Neuron (in vitro differentiated cells): Measurements from ENCODE around the gene FXYD6.

Experiments
- H2AFZ ChIP-seq: one replicate; pipeline ENCODE4 v1.6.1; 2013; ENCODE audit warnings: low read depth, mild to moderate bottlenecking, inconsistent platforms, low read length, moderate library complexity
- H3K27me3 ChIP-seq: one replicate; pipeline ENCODE4 v1.6.1; 2013; ENCODE audit warnings: low read length; ENCODE audit not compliant: insufficient read depth
- H3K36me3 ChIP-seq: one replicate; pipeline ENCODE4 v1.6.1; 2013; ENCODE audit warnings: low read length; ENCODE audit not compliant: insufficient read depth
- H3K4me1 ChIP-seq: one replicate; pipeline ENCODE4 v1.6.1; 2013; ENCODE audit warnings: low read length; ENCODE audit not compliant: insufficient read depth
- H3K4me3 ChIP-seq: 2 replicates; pipeline ENCODE4 v1.5.1; 2013; ENCODE audit warnings: mild to moderate bottlenecking, low read length, moderate library complexity
- H3K9me3 ChIP-seq: one replicate; pipeline ENCODE4 v1.6.1; 2013; ENCODE audit warnings: low read length

Gene FXYD6

DNA sequence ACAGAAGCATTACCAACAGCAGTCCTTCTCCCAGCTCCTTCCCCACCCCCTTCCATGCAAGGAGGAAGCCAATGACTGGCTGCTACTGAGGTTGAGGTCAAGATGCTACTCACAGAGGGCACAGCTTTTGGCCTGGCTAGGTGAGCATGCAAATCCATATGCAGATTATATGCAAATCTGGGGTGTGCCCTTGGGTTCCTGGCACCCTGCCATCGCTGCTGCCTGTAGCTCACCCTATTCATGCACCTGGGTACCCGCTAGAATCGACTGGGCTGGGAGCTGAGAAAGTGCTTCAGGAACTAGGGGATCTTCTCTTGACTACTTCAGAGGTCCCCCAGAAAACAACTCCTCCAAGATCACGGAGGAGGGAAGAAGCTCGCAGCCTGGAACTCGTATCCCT, 83.5 kb downstream of the FXYD6 start:
- Histone ChIP-seq H3K36me3 (no peaks in the 10 kb centered on the region), H3K4me3 (no peak overlapping the region), H3K4me1 (no peaks in the 10 kb centered on the region), H3K27me3 (peaks cover 69% of the 10 kb centered on the region), H3K9me3 (no peaks in the 10 kb centered on the region), H2AFZ (no peak overlapping the region)

DNA sequence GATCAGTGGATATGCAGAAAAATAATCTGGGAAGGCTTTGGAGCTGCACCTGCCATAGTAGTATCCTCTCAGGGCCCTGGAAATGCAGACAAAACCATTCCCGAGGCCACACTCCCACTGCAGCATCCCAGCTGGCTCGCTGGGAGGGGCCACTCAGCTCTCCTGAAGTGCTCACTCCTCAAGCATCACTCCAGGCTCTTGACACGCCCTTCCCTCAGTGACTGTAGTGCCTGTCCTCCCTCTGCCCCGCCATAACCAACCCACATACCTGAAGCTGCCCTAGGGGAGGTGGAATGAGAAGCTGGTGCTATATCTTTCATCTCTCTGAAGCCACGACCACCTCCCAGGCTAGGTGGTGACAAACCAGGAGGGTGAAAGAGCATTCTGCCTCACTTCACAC, 84.2 kb downstream of the FXYD6 start:
- Histone ChIP-seq H3K4me1 (no peaks in the 10 kb centered on the region), H3K27me3 (peaks cover 64% of the 10 kb centered on the region), H3K4me3 (no peak overlapping the region), H2AFZ (no peak overlapping the region), H3K9me3 (no peaks in the 10 kb centered on the region), H3K36me3 (no peaks in the 10 kb centered on the region)

DNA sequence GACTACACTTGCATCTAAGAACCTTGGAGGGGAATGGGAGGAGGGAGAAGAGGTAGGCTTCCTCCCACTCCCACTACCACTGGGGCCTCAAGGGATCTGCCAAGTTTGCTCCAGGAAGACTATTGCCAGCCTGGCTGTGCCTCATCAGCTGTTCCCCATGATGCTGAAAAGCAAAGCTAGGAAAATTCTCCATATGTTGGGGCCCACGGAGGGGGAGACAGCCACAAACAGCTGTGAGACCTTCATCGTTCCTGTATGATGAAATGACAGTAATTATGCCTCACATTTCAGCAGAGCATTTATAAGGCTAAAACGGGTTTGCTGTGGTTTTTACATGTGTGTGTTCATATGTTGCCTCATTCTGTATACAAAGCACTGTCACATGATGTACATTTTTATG, 86.2 kb downstream of the FXYD6 start:
- H2AFZ ChIP-seq = no peak overlapping the region
- H3K4me3 ChIP-seq = no peak overlapping the region
- H3K4me1 ChIP-seq = no peaks in the 10 kb centered on the region
- no peaks in the 10 kb centered on the region for H3K36me3 ChIP-seq
- peaks cover 54% of the 10 kb centered on the region for H3K27me3 ChIP-seq
- no peaks in the 10 kb centered on the region for H3K9me3 ChIP-seq

DNA sequence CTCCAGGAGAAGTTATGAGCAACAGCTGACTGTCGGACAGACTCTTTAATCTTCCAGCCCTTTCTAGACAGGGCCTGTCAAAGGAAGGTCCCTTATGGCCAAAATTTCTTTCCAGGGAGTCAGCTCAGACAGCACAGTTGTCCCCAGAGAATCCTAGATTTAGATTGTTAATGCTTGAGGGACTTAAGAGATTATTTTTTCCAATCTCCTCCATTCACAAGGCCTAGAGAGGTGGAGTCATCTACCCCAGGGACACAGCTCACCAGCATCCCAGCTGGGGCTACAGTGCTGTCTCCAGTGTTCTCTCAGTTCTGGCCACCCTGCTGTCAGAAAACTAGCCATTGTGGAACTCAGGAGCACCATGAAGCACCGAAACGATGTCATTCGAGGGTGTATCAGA, 87.2 kb downstream of the FXYD6 start:
- Histone ChIP-seq H3K36me3 (no peaks in the 10 kb centered on the region), H2AFZ (no peak overlapping the region), H3K4me3 (no peak overlapping the region), H3K4me1 (no peaks in the 10 kb centered on the region), H3K9me3 (no peaks in the 10 kb centered on the region), H3K27me3 (peaks cover 48% of the 10 kb centered on the region)
